ENCODE measurements around the gene ATP1A4. TPM values are rescaled to one million over a fixed set of nuclear protein-coding genes. Genes with fewer than 3 reads are reported as not detected.

Gene ATP1A4
- total RNA-seq, 2 donors from 2014 or later = 2.8 to 5.2 TPM

- no peak overlapping the region for H3K4me3 ChIP-seq
These were observed 55.8 kb downstream of the ATP1A4 start for GRCh38 chr1:160207118-160207650.

DNA sequence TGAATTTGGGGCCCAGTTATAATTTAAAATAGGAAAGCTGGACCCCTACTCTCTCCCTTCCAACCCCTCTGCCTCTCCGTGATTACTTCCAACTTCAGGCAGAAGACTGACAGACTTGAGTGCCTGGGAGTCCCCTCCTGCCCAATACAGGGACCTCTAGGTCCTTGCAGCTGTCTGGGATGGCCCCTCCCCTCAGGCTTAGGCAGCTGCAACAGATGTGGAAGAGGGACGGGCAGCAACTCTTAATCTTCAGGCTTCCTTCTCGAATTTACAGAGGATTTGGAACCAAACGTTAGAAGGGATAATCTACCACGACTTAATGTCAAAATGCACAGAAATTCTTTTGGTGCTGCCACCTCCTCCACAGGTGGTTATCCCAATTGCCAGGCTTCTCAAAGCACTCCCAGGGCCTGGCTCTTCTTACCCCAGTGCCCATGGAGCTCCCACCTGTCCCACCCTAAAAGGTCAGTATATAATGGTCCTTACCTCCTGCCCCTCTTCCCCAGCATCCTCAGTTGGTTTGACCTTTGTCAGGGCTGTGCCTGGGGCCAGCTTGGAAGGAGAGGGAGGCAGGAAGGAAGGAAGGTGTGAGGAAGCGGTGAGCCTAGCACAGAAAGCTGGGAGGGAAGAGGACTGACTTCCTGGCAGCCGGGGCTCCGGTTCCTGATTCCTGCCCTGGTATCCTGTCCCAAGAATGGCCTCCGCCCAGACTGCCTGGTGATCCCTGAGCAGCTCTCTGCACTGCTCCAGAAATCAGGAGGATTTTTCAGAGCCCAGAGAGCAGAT is 56.6 kb downstream of the ATP1A4 start:
- peaks cover under 1 to 4% of the 10 kb centered on the region in 2 donors for H3K36me3 ChIP-seq
- no peak overlapping the region for H3K4me3 ChIP-seq
- no peaks in the 10 kb centered on the region for H3K9me3 ChIP-seq
- H3K4me1 ChIP-seq (replicated peaks) = peaks cover 13% of the 10 kb centered on the region
- no peak for DNase-seq (ENCODE audit: low spot score)
- no peaks in the 10 kb centered on the region for H3K27me3 ChIP-seq (replicated peaks; ENCODE audit: insufficient read depth)
- TF ChIP-seq, protein P1, sequence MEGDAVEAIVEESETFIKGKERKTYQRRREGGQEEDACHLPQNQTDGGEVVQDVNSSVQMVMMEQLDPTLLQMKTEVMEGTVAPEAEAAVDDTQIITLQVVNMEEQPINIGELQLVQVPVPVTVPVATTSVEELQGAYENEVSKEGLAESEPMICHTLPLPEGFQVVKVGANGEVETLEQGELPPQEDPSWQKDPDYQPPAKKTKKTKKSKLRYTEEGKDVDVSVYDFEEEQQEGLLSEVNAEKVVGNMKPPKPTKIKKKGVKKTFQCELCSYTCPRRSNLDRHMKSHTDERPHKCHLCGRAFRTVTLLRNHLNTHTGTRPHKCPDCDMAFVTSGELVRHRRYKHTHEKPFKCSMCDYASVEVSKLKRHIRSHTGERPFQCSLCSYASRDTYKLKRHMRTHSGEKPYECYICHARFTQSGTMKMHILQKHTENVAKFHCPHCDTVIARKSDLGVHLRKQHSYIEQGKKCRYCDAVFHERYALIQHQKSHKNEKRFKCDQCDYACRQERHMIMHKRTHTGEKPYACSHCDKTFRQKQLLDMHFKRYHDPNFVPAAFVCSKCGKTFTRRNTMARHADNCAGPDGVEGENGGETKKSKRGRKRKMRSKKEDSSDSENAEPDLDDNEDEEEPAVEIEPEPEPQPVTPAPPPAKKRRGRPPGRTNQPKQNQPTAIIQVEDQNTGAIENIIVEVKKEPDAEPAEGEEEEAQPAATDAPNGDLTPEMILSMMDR (IDR thresholded peaks at IDR 0.05) = no peak
- TF ChIP-seq POLR2A (IDR thresholded peaks at IDR 0.05) = no peak
- no peak for TF ChIP-seq POLR2AphosphoS5 (IDR thresholded peaks at IDR 0.05)
- intact Hi-C loops (cut with DNase I) = loop anchor here (10.0 kb wide), 1 partner anchor 167 kb away; no protein-coding TSS in a partner anchor
- WGBS = 63% methylated on average over 9 of the region's 9 CpGs
- no peak overlapping the region for H3K27ac ChIP-seq

More at GRCh38 chr1:160207118-160207650, 55.8 kb downstream of the ATP1A4 start:
- DNase-seq (ENCODE audit: low spot score) = no peak
- peaks cover 0 to 2% of the 10 kb centered on the region in 2 donors for H3K36me3 ChIP-seq
- H3K4me1 ChIP-seq (replicated peaks) = peaks cover 13% of the 10 kb centered on the region
- no peak overlapping the region for H3K27ac ChIP-seq
- TF ChIP-seq POLR2A (IDR thresholded peaks at IDR 0.05) (no peak), POLR2AphosphoS5 (IDR thresholded peaks at IDR 0.05) (no peak)
- TF ChIP-seq, protein P1 (IDR thresholded peaks at IDR 0.05) = no peak
- intact Hi-C loops (cut with DNase I) = loop anchor here (10.0 kb wide), 1 partner anchor 168 kb away; no protein-coding TSS in a partner anchor
- H3K9me3 ChIP-seq = no peaks in the 10 kb centered on the region
- 87% methylated on average over 4 of the region's 4 CpGs for WGBS
- H3K27me3 ChIP-seq (replicated peaks; ENCODE audit: insufficient read depth) = no peaks in the 10 kb centered on the region

GRCh38 chr1:160208557-160209320 is 57.3 kb downstream of the ATP1A4 start:
- H3K27ac ChIP-seq = no peak overlapping the region
- peaks cover 13% of the 10 kb centered on the region for H3K4me1 ChIP-seq (replicated peaks)
- H3K4me3 ChIP-seq = no peak overlapping the region
- peaks cover 6 to 7% of the 10 kb centered on the region in 2 donors for H3K36me3 ChIP-seq
- H3K9me3 ChIP-seq = no peaks in the 10 kb centered on the region
- no peak for DNase-seq (ENCODE audit: low spot score)
- no peak for TF ChIP-seq POLR2A (IDR thresholded peaks at IDR 0.05)
- TF ChIP-seq, protein P1 (IDR thresholded peaks at IDR 0.05) = no peak
- TF ChIP-seq POLR2AphosphoS5 (IDR thresholded peaks at IDR 0.05) = no peak
- intact Hi-C loops (cut with DNase I) = loop anchor here (10.0 kb wide), 1 partner anchor 166 kb away; no protein-coding TSS in a partner anchor
- WGBS = 55% methylated on average over 6 of the region's 6 CpGs
- no peaks in the 10 kb centered on the region for H3K27me3 ChIP-seq (replicated peaks; ENCODE audit: insufficient read depth)

DNA sequence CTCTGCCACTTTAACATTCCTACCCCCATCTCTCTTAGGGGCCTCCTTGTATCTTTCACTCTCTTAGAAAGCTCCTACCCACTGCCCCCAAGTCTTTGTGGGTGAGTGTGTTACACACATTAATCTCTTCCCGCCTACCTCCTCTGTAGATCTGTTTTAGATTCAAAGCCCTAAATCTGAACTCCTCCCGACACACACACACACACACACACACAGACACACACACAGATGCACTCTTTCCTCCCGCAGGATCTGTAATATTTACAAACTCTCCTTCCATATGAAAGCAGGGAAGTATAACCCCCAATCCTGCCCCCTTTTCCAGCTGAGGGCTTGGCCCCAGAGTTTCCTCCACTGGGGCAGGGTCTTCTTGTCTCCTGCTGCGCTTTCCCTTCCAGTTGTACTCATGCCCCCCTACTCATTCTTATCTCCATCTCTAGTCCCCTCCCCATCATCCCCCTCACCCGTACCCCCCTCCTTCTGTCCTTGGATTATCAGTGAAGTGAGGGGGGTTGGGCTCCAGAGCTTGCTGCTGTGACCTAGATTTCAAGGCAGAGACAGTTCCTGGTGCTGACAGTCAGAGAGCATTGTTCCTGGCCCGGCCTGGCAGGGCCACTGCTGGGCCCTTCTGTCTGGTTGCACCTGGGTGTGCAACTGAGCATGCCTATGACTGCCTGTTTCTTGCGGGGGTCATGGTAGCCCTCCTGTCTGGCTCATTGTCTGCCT is 58.1 kb downstream of the ATP1A4 start:
- intact Hi-C loops (cut with DNase I) = loop anchor here (10.0 kb wide), 1 partner anchor 165 kb away; no protein-coding TSS in a partner anchor
- H3K27me3 ChIP-seq (replicated peaks; ENCODE audit: insufficient read depth) = no peaks in the 10 kb centered on the region
- 56% methylated on average over 7 of the region's 7 CpGs for WGBS
- no peaks in the 10 kb centered on the region for H3K9me3 ChIP-seq
- peaks cover 13% of the 10 kb centered on the region for H3K4me1 ChIP-seq (replicated peaks)
- TF ChIP-seq, protein P1 (IDR thresholded peaks at IDR 0.05) = no peak
- no peak for TF ChIP-seq POLR2AphosphoS5 (IDR thresholded peaks at IDR 0.05)
- no peak for TF ChIP-seq POLR2A (IDR thresholded peaks at IDR 0.05)
- H3K27ac ChIP-seq = no peak overlapping the region
- no peak for DNase-seq (ENCODE audit: low spot score)
- H3K36me3 ChIP-seq = peaks cover 6 to 7% of the 10 kb centered on the region in 2 donors
- H3K4me3 ChIP-seq = no peak overlapping the region

Measured in prostate gland (tissue), 2 donors.